HG03457 (cell line): Measurements from ENCODE around the gene ZNF175.

Experiments used
- ATAC-seq: cut with Tn5 transposase; IDR thresholded peaks from one replicate; pipeline ENCODE4 v1.9.1; 2021; ENCODE audit warnings: moderate number of reproducible peaks; ENCODE audit not compliant: unreplicated experiment

ZNF175 gene

DNA sequence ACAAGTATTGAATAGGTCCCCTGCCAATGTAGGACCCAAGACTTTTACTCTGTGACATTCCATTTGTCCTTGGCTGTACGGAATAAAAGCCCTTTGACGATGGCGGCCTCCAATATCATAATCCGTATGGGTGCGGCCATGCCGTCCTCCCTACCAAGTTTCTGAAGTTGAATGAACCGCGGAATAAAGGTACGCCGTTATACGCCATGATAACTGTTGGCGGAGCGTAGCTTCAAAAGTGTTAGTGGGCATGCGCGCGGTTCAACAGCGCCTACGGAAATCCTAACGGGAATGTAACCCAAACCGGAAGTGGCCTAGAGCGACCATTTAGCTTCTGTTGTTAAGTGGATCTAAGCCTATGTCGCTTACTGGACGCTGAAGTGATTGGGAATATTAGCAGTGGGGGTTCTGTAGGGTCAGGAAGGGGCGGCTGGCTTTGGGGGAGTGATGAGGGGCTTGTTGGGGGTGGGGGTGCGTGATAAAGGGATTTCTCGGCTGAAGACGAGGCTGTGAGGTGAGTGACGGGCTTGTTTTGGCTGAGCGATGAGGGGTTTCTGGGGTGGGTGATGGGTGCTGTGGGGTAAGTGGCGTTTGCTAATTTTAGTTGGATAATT, at the start of gene ZNF175:
Gene ZNF175 (plus strand): TSS at position 322 of the 614 bp plus-strand sequence. CDS start 2,047 bp downstream, outside the sequence.
- ATAC-seq: no peak

DNA sequence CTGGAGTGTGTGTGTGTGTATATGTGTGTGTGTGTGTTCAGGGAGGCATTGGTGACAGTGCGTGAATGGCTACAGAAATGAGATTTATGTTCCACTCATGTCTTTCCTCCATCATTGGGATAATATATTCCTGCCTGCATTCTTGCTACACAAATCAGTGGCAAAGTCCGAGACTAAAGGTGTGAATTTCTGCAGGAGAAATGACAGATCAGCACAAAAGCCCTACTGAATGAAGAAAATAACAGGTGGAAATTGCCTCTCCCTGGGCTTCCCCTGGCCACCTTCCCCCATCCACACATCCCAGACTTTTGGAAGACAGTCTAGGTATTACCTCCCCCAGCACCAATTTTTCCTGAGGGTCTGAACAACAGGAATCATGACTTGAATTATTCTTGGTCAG, 49.7 kb upstream of the ZNF175 start:
- ATAC-seq: no peak

DNA sequence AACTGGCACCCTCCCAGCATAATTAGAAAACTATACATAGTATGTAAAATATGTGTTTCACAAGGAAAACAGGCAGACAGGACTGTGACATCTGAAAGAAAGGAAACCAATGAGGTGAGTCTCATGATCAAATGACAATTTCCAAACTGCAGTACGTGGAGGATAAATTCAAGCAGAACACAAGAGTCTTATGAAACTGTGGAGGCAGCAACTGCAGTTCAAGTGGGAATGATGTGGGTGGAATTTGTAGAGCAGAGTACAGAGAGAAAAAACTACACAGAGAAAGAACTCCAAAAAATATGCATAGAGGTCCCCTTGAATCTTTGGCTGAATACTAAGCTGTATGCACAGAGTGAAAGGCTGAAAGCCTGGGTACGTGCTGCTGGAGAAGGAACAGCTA, 49.3 kb upstream of the ZNF175 start:
- ATAC-seq: no peak

DNA sequence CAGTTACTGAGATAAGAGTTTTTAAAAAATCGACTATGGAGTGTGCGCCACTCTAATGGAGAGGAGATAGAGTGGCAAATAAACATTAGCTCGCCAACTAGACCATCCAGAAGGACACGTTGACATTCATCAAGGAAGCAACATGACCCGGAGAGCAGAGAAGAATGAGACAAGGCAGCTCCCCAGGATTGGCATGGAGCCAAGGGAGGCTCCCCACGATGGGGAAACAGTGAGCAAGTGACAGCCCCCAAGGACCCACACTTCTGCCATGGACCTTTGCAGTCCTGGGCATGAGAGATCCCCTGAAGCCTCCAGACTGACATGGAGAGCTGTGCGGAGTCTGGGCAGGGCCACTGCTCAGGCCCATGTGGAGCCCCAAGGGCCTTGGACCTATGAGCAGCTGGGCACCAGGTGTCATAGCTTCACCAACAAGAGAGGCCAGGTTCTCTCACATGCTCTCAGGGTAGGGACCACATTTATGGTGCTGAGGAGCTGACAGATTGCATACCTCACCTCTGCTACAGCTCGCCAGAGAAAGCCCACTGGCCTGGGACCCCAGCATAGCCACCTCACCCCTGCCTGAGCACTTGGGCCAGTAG, 46.3 kb upstream of the ZNF175 start:
- no peak for ATAC-seq

DNA sequence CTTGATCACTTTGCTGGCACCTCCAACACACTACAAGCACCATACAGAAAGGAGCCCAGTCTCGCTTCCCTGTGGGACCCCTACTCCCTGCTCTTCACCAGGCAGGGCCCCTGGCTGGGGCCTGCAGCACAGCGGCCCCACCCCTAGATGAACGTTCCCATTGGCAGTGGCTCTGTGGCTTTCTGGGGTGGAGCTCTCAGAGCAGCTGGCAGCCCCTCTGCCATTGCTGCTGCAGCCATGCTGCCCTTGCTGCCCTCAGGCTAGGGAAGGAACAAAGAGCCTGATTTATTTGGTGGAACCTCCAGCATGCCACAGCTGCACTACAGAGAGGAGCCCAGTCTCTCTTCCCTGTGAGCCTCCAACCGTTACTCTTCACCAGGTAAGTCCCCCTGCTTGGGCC, 45.4 kb upstream of the ZNF175 start:
- ATAC-seq: no peak

DNA sequence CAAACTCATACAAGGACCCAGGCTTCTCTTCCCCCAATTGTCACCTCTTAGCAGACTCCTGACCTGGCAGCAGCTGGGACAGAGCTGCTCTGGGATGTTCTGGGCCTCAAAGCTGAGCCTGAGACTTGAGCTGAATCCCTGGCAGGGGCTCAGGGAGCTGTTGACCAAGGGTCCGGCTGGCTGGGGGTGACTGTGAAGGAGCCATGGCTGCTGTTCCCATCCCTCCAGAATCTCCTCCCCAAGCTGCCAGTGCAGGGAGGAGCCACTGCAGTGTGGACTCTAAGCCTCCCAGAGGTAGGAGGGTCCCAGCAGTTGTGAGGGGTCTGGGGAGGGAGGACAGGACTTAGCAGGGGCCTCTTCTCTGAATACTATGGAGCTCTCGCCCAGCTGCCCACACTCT, 41.8 kb upstream of the ZNF175 start:
- ATAC-seq: no peak

DNA sequence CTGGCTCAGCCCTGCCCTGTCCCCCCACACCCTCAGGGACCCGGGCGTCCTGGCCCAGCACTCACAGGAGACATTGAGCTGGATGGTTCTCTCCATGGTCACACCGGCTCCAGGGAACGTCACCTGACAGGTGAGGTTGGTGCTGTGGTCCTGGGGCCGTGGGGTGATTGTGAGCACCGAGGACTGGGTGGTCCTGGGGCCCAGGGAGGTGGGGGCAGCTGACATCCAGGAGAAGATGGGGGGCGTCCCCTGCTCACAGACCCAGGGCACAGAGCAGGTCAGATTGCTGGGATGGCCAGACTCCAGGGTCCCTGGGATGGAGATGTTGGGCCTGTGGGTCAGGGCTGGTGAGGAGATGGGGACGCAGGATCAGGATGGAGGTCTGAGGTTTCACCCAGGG, 40.5 kb upstream of the ZNF175 start:
- no peak for ATAC-seq

DNA sequence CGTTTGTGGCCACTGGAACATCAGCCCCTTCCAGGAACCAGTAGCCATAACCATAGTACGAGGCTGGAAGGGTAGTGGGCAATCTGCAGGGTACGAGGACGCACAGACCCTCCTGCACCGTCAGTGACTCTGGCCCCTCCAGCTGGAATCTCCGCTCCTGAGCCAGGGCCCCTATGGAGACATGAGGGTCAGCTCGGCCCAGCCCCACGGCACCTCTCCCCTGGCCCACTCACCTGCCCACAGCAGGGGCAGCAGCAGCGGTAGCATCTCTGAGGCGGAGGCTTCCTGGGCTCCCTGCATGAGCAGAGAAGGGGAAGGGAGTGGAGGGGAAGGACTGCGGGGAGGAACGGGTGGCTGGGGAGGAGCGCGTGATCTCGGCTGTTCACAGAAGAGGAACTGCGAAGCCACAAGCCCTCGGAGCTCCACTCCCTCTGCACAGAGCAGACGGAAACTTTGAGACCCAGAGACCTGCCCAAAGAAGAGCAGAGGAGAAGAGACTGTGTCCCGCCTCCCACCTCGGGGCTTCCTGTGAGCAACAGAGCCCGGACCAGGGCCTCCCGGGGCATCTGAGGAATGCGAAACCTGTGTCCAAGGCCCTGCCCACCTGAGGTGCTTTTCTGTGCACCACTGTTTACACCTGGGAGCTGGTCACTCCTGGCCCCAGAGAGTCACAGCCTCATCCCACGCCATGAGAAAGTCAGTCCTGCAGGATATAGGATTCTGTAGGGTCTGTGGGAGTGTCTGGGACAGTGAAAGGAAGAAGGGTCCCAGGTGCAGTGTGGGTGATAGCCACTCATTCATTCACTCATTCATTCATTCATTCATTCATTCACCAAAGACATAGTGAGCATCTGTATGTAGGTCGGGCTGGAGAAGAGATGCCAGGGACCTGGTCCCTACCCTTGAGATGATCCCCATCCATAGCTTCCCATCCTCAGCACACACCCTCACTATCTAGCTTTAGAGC, 39.5 kb upstream of the ZNF175 start, which contains the start of gene SIGLEC6:
Gene SIGLEC6 (minus strand): TSS at position 322 of the 967 bp plus-strand sequence. CDS start 22 bp downstream, at position 300.
- ATAC-seq: no peak

DNA sequence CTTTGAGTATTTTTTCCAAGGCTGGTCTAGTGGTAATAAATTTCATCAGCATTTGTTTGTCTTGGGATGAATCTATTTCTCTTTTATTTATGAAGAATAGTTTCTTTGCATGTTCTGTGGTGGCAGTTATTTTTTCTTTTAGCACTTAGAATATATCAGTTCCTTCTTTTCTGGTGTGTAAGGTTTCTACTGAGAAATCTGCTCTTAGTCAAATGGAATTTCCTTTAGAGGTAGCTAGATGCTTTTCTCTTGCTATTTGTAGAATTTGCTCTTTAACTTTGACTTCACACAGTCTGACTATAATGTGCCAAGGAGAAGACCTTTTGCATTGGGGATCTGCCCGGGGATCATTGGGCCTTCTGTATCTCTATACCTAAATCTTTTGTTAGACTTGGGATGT, 35.5 kb upstream of the ZNF175 start:
- ATAC-seq: no peak

DNA sequence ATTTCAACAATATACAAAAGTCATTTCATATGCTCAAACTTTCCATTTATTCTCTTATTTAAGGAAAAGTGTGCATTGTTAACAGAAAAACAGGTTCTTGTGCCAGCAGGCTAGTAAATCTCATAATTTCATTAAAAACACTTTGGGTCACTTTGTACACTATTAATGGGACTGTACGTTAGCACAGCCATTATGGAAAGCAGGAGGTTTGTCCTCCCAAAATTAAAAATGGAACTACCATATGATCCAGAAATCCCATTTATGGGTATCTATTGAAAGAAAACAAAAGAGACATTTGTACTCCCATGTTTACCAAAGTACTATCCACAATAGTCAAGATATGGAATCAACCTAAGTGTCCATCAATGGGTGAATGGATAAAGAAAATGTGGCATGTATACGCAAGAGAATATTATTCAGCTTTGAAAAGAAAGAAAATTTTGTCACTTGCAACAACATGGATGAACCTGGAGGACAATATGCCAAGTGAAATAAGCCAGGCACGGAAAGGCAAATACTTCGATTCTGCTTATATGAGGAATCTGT, 31.2 kb upstream of the ZNF175 start:
- ATAC-seq: no peak

DNA sequence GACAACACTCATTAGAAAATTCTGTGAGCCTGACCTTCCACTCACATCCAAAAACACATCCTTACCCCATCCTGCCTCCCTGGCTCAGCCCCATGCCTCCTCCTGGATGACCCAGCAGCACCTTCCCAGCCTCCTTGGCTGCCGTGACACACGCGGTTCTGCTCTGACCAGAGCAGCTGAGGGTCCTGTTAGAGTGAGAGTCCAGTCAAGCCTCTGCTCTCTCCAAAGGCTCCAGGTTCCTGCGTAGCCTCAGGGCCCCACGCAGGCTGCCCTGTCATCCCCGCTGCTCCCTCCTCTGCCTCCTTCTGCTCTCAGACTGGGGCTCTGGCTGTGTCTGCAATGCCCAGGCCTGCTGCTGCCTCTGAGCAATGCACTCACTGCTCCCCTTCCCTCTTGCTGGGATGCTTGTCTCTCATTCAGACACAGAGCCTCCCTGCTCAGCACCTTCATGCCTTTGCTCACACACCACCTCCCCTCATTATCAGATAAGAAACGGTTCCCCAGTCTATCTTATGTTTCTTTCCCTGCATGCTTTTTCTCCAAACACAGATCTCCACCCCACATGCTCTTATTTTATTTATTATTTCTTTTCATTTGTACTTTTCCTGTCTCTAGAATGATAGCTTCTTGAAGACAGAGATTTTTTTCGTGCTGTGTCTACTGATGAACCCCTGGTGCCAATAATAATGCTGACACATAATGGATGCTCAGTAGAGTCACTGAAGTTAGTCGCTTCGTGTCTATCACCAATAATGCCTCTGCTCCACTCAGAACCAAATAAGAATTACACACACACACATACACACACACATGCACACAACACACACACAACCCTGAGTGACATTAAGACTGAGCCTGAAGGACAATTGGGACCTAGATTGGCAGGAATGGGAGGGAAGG, 29.4 kb upstream of the ZNF175 start:
- ATAC-seq: no peak

DNA sequence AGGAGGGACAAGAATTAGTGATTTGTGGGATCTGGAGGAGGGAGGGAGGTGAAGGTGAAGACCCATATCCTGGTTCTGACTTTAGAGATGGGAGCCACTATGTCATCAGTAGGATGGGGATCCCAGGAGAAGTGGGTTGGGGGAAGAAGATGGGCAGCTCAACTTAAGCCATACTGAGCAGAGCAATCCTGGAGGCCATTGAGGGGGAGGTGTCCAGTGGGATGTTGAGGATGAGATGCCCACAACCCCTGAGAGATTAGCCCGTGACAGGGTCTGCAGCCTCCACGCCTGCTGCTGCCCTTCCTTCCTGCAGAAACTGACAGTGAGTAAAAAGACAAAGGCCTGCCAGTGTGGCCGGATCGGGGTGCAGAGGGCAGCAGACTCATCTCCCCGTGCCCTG, 28.4 kb upstream of the ZNF175 start:
- ATAC-seq: no peak

DNA sequence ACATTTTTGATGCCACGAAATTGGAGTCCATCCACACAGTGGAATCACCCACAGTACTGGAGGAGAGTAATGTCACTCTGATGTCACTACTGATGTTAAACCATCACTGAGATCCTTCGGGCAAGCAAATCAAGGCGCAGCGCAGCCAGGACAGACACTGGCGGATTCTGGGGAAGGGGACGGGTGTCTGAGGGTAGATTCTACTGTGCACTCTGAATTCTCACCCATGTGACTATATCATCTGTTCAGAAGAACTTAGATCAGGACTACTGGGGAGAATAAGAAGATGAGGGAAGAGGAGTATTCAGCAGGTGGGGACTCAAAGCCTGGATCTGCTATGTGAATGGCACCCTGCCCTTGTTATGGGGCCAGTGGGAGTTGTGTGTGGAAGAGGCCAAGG, 27.0 kb upstream of the ZNF175 start:
- no peak for ATAC-seq

DNA sequence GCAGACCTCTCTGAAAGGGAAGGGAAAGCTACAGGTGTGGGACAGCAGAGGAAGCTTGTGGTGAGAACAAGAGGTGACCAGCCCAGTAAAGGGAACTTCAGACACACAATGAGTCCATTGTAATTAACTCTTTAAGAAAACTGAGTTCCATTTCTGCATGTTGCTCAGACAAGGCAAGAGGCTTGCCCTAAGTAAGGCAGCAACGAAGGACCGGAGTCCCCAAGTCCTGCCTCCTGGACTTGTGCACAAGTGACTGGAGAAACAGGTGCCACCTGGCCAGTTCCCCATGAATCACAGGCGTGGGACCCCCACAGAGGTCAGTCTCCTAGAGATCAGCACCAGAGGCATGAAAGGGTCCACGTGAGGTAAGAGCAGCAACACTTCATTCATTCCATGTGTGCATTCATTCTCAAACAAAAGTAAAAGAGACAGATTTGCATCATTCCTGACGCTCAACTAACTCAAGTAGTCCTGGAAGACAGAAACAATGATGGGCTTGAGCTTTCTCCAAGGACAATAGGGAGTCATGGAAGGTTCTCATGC, 24.9 kb upstream of the ZNF175 start:
- ATAC-seq: no peak

DNA sequence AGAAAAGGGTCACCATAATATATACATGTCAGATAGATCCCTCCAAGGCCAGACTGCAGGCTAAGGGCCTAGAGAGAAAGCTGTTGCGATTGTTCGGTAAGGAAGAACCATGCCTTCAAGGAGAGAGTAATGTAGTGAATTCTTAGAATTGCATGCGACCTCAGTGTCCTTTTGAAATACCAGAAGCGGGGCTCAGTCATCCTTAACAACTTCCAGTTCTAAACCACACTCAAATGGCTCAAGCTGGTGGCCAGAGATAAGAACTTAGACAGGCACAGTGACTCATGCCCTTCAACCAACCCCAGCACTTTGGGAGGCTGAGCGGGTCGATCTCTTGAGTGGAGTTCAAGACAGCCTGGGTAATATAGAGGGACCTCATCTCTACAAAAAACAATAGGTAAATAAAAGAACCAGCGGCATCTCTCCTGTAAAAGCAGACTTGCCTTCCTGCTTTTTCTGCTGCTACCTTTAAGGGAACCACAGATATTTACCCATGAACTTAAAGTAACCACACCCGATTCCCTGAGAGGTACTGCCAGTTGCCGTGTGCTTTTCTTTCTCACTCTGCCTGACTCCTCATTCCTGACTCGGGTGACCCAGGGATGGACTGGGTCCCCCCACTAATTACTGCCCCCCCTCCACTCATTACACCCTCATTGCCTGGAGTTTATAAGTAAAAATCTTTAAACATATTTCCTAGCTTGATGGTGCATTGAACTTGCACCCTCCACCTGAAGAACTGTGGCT, 24.3 kb upstream of the ZNF175 start:
- no peak for ATAC-seq

DNA sequence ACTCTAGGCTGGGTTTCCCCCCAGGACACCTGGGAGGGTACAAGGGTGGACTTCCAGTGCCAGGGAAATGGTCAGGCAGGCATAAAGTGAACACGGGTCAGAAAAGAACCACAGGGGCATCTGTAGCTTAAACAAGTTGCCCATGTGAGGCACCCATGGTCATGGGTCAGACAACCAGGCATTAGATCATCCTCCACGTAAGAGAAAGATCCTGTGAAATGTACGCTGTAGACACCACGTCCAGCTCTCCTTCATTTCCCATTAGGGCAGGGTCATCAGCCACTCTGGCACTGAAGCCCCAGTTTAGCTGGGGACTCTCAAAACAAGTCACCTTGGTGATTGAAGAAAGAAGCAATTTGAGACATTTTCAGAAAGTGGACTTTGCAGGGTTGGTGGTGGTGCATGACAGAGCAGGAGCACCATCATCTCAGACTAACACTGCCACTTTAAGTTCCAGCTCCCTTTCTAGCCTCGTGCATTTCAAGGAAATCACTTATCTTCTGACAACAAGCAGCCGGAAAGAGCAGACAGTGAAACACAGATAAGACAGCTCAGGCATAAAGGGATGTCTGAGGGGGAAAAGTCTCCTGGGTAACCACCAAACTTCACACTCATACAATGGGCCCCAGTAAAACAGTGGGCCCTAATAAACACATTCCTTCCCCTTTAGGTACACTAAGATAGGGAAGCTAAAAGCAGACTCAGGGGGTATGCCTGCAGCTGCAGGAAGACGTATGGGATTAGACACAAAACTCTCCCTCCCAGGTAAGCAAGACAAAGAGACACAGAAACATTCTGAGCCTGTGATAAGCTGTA, 23.5 kb upstream of the ZNF175 start:
- no peak for ATAC-seq

DNA sequence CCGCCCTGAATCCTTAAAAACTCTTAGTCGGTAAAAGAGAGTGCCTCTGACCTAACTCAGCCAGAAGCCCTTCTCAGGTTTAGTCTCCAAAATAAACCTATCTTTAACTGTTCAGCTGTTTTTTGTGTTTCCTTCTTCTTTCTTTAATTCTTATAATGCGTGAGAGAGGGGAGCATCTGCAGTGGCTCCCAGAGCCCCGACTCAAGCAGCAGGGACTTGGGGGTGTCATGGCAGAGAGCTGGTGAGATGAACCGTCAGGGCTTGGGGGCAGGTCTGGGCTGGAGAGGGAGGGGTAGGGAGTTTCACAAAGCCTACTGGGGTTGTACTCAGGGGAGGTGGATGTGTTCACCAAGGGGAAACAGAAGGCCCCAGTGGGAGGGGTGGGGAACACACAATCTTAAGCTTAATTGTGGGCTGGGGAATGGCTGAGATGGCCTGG, 22.9 kb upstream of the ZNF175 start:
- ATAC-seq: no peak

DNA sequence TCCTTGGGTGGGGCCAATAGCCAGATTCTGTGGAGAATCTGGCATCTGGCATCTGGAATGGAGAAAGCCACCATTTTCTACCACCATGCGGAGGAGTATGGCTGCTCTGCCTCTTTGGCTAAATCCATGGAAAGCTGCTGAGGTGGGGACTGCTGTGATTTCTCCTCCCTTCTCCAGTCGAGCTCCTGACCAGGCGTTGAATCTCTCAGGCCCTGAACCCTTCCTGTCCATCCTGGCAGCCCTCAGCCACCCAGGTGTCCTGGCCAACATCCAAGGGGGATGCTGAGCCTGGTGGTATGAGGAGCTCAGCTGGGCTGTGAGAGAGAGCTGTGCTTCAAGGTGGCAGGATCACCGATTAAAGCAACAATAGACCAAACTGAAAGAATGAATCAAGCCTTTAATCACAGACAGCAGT, 22.2 kb upstream of the ZNF175 start:
- no peak for ATAC-seq
